ENCODE data around the gene HTRA3.

The HTRA3 gene

DNA sequence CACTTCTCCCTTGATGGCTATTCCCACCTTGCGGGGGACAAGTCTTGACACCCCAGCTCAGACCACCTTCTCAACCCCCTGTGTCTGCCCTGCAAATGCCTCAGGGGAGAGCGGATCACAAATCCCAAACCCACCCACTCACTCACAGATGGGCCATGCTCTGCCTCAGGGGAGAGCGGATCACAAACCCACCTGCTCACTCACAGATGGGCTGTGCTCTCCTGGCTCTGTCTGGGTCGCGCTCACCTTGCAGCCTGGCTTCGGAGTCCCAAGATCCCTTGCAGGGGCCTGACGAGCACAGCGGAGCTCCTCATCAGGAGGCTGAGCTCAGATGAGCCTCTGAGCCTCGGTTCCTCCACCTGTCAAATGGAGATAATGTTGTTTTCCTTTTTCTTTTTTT lies 38.6 kb downstream of the HTRA3 start:
- POLR2A ChIA-PET: no interaction called here

DNA sequence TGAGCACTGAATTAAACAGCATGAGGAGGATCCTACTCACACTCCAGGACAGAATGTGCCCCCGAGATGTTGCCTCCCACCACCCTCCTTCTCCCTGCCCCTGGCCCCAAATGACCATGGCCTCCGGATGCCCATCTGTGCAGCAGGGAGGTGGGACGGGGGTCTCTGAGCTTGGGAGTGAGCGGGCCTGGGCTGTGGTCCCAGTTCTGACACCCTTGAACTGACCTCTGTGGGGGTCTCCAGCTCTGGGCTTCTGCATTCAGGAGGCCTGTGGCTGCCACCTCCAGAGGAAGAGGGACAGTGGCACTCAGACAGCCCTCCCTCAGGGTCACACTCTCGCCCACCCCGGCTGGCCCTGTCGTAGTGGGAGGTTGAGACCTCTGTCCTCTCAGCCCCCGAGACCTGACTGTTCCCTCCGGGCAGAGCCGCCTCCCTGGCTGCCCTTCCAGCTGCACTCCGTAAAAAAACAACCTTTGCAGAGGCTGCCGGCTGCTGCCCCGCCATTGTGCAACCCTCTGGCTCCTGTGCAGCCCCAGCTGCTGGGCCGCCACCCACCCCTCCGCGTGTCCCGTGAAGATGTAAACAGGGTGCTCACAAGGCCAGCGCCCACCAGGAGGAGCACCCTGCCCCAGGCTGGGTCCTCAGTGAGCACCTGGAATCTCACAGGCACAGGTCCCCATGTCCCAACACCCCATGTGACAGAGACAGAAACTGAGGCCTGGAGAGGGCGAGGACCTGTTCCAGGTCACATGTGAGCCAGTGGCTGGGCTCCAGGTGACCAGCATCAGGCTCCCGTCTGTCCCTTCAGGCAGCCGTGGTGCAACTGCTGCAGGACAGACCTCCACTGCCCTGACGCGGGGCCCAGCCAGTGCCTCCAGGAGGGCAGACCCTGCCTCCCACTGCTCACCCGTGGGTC lies 39.6 kb downstream of the HTRA3 start:
- H3K36me3 ChIP-seq (ENCODE audit: control insufficient read depth in 2 of 2, insufficient read depth in 1 of 2, low read length in 2 of 2): no peaks in the 10 kb centered on the region
- ChIA-PET POLR2A (no interaction called here), CTCF (no interaction called here)
- H3K27ac ChIP-seq (ENCODE audit: extremely low read depth, low read depth, low read length): no peak overlapping the region
- H3K4me1 ChIP-seq (ENCODE audit: control insufficient read depth, insufficient read depth, low read length): no peaks in the 10 kb centered on the region
- no peaks in the 10 kb centered on the region for H3K9me3 ChIP-seq (ENCODE audit: control insufficient read depth, insufficient read depth, low read depth, low read length)
- TF ChIP-seq, protein P1, sequence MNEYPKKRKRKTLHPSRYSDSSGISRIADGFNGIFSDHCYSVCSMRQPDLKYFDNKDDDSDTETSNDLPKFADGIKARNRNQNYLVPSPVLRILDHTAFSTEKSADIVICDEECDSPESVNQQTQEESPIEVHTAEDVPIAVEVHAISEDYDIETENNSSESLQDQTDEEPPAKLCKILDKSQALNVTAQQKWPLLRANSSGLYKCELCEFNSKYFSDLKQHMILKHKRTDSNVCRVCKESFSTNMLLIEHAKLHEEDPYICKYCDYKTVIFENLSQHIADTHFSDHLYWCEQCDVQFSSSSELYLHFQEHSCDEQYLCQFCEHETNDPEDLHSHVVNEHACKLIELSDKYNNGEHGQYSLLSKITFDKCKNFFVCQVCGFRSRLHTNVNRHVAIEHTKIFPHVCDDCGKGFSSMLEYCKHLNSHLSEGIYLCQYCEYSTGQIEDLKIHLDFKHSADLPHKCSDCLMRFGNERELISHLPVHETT (tag by site-specific recombination; IDR thresholded peaks at IDR 0.05): no peak
- TF ChIP-seq KLF7 (tag by site-specific recombination; IDR thresholded peaks at IDR 0.05; ENCODE audit: borderline replicate concordance) (no peak), BCL11A (tag by site-specific recombination; IDR thresholded peaks at IDR 0.05; ENCODE audit: low read depth) (no peak), PRDM1 (tag by site-specific recombination; IDR thresholded peaks at IDR 0.05) (no peak), ZNF350 (tag by site-specific recombination; IDR thresholded peaks at IDR 0.05) (no peak), ZNF311 (tag by site-specific recombination; IDR thresholded peaks at IDR 0.05; ENCODE audit: borderline replicate concordance) (no peak), ZNF707 (tag by site-specific recombination; IDR thresholded peaks at IDR 0.05) (no peak), ZNF623 (tag by site-specific recombination; IDR thresholded peaks at IDR 0.05) (no peak)
- TF ChIP-seq, protein P2, sequence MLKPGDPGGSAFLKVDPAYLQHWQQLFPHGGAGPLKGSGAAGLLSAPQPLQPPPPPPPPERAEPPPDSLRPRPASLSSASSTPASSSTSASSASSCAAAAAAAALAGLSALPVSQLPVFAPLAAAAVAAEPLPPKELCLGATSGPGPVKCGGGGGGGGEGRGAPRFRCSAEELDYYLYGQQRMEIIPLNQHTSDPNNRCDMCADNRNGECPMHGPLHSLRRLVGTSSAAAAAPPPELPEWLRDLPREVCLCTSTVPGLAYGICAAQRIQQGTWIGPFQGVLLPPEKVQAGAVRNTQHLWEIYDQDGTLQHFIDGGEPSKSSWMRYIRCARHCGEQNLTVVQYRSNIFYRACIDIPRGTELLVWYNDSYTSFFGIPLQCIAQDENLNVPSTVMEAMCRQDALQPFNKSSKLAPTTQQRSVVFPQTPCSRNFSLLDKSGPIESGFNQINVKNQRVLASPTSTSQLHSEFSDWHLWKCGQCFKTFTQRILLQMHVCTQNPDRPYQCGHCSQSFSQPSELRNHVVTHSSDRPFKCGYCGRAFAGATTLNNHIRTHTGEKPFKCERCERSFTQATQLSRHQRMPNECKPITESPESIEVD (tag by site-specific recombination; IDR thresholded peaks at IDR 0.05): no peak
- H3K4me3 ChIP-seq (ENCODE audit: low read depth, low read length): no peak overlapping the region

More for the DNA sequence above, 38.6 kb downstream of the HTRA3 start:
- Histone ChIP-seq H3K4me3 (ENCODE audit: low read depth, low read length) (no peak overlapping the region), H3K9me3 (ENCODE audit: control insufficient read depth, insufficient read depth, low read depth, low read length) (no peaks in the 10 kb centered on the region), H3K36me3 (ENCODE audit: control insufficient read depth in 2 of 2, insufficient read depth in 1 of 2, low read length in 2 of 2) (no peaks in the 10 kb centered on the region), H3K27ac (ENCODE audit: extremely low read depth, low read depth, low read length) (no peak overlapping the region), H3K4me1 (ENCODE audit: control insufficient read depth, insufficient read depth, low read length) (no peaks in the 10 kb centered on the region)
- TF ChIP-seq, protein P3, sequence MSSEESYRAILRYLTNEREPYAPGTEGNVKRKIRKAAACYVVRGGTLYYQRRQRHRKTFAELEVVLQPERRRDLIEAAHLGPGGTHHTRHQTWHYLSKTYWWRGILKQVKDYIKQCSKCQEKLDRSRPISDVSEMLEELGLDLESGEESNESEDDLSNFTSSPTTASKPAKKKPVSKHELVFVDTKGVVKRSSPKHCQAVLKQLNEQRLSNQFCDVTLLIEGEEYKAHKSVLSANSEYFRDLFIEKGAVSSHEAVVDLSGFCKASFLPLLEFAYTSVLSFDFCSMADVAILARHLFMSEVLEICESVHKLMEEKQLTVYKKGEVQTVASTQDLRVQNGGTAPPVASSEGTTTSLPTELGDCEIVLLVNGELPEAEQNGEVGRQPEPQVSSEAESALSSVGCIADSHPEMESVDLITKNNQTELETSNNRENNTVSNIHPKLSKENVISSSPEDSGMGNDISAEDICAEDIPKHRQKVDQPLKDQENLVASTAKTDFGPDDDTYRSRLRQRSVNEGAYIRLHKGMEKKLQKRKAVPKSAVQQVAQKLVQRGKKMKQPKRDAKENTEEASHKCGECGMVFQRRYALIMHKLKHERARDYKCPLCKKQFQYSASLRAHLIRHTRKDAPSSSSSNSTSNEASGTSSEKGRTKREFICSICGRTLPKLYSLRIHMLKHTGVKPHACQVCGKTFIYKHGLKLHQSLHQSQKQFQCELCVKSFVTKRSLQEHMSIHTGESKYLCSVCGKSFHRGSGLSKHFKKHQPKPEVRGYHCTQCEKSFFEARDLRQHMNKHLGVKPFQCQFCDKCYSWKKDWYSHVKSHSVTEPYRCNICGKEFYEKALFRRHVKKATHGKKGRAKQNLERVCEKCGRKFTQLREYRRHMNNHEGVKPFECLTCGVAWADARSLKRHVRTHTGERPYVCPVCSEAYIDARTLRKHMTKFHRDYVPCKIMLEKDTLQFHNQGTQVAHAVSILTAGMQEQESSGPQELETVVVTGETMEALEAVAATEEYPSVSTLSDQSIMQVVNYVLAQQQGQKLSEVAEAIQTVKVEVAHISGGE (tag by site-specific recombination; conservative IDR thresholded peaks at IDR 0.05; ENCODE audit: low read depth): no peak
- no peak for TF ChIP-seq ZNF629 (tag by site-specific recombination; IDR thresholded peaks at IDR 0.05)
- no peak for TF ChIP-seq ZSCAN16 (tag by site-specific recombination; IDR thresholded peaks at IDR 0.05)
- no peak for TF ChIP-seq ZNF121 (tag by site-specific recombination; IDR thresholded peaks at IDR 0.05)
- TF ChIP-seq ZEB2 (tag by site-specific recombination; IDR thresholded peaks at IDR 0.05): no peak
- TF ChIP-seq, protein P4, sequence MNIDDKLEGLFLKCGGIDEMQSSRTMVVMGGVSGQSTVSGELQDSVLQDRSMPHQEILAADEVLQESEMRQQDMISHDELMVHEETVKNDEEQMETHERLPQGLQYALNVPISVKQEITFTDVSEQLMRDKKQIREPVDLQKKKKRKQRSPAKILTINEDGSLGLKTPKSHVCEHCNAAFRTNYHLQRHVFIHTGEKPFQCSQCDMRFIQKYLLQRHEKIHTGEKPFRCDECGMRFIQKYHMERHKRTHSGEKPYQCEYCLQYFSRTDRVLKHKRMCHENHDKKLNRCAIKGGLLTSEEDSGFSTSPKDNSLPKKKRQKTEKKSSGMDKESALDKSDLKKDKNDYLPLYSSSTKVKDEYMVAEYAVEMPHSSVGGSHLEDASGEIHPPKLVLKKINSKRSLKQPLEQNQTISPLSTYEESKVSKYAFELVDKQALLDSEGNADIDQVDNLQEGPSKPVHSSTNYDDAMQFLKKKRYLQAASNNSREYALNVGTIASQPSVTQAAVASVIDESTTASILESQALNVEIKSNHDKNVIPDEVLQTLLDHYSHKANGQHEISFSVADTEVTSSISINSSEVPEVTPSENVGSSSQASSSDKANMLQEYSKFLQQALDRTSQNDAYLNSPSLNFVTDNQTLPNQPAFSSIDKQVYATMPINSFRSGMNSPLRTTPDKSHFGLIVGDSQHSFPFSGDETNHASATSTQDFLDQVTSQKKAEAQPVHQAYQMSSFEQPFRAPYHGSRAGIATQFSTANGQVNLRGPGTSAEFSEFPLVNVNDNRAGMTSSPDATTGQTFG (tag by site-specific recombination; IDR thresholded peaks at IDR 0.05; ENCODE audit: borderline replicate concordance): no peak
- TF ChIP-seq ZNF311 (tag by site-specific recombination; IDR thresholded peaks at IDR 0.05; ENCODE audit: borderline replicate concordance): no peak
- TF ChIP-seq GLIS2 (tag by site-specific recombination; IDR thresholded peaks at IDR 0.05): no peak
- TF ChIP-seq ZNF670 (tag by site-specific recombination; IDR thresholded peaks at IDR 0.05; ENCODE audit: low read depth): no peak
- TF ChIP-seq, protein P5, sequence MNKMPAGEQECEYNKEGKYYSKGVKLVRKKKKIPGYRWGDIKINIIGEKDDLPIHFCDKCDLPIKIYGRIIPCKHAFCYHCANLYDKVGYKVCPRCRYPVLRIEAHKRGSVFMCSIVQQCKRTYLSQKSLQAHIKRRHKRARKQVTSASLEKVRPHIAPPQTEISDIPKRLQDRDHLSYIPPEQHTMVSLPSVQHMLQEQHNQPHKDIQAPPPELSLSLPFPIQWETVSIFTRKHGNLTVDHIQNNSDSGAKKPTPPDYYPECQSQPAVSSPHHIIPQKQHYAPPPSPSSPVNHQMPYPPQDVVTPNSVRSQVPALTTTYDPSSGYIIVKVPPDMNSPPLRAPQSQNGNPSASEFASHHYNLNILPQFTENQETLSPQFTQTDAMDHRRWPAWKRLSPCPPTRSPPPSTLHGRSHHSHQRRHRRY (tag by site-specific recombination; IDR thresholded peaks at IDR 0.05): no peak
- TF ChIP-seq FEZF1 (tag by site-specific recombination; IDR thresholded peaks at IDR 0.05): no peak
- TF ChIP-seq ZNF426 (tag by site-specific recombination; IDR thresholded peaks at IDR 0.05): no peak
- TF ChIP-seq ZNF791 (tag by site-specific recombination; IDR thresholded peaks at IDR 0.05): no peak
- no peak for TF ChIP-seq HOXD13 (CRISPR knock-in tag; IDR thresholded peaks at IDR 0.05; ENCODE audit: borderline replicate concordance)
- CTCF ChIA-PET: interaction anchor here (0.7 kb wide), 1 partner anchor 18 kb away, joined by 3 read pairs; no protein-coding TSS in a partner anchor

Measured in HEK293 (cell line).